ENCODE results near the gene MRPL19. TPM values are rescaled to one million over a fixed set of nuclear protein-coding genes. Genes with fewer than 3 reads are reported as not detected.

MRPL19 gene
- total RNA-seq, 2 donors from 2014 or later, result 13.5 to 22.1 TPM

GRCh38 chr2:75600461-75601011 lies 46.0 kb upstream of the MRPL19 start:
- intact Hi-C loops (cut with DNase I), result no loop called here
- 54 to 55% methylated on average over 4 of the region's 4 CpGs for WGBS, 2 donors
- H3K4me3 ChIP-seq, result no peak overlapping the region
- peak in 2 of 4 donors; percentile 13 to 26 for DNase-seq
- no peaks in the 10 kb centered on the region for H3K9me3 ChIP-seq
- no peak overlapping the region for H3K27ac ChIP-seq
- H3K27me3 ChIP-seq, result no peaks in the 10 kb centered on the region
- TF ChIP-seq POLR2A (IDR thresholded peaks at IDR 0.05) (no peak), CTCF (IDR thresholded peaks at IDR 0.05) (no peak)
- ATAC-seq, result peak; percentile 9
- peaks cover 6% of the 10 kb centered on the region for H3K4me1 ChIP-seq
- H3K36me3 ChIP-seq (replicated peaks in 1 of 2; ENCODE audit: insufficient read depth in 1 of 2, low read depth in 2 of 2), result no peaks in the 10 kb centered on the region

GRCh38 chr2:75602724-75603342 lies 43.8 kb upstream of the MRPL19 start:
- H3K4me1 ChIP-seq, result peaks cover 15% of the 10 kb centered on the region
- no peaks in the 10 kb centered on the region for H3K9me3 ChIP-seq
- H3K36me3 ChIP-seq (replicated peaks in 1 of 2; ENCODE audit: insufficient read depth in 1 of 2, low read depth in 2 of 2), result no peaks in the 10 kb centered on the region
- 73 to 76% methylated on average over 6 of the region's 6 CpGs for WGBS, 2 donors
- no peak for ATAC-seq
- no peaks in the 10 kb centered on the region for H3K27me3 ChIP-seq
- H3K27ac ChIP-seq, result no peak overlapping the region
- no peak overlapping the region for H3K4me3 ChIP-seq
- no peak for TF ChIP-seq POLR2A (IDR thresholded peaks at IDR 0.05)
- intact Hi-C loops (cut with DNase I), result no loop called here
- no peak for DNase-seq

- WGBS, 2 donors, result 75 to 100% methylated on average over 1 of the region's 1 CpG
- TF ChIP-seq POLR2A (IDR thresholded peaks at IDR 0.05), result no peak
- no peak for TF ChIP-seq CTCF (IDR thresholded peaks at IDR 0.05)
- H3K4me1 ChIP-seq, result peaks cover 16% of the 10 kb centered on the region
- no peak overlapping the region for H3K27ac ChIP-seq
- H3K36me3 ChIP-seq (replicated peaks in 1 of 2; ENCODE audit: insufficient read depth in 1 of 2, low read depth in 2 of 2), result no peaks in the 10 kb centered on the region
- DNase-seq (no peak), ATAC-seq (no peak)
- intact Hi-C loops (cut with DNase I), result no loop called here
- no peaks in the 10 kb centered on the region for H3K27me3 ChIP-seq
- H3K9me3 ChIP-seq, result no peaks in the 10 kb centered on the region
- no peak overlapping the region for H3K4me3 ChIP-seq
These were observed 43.1 kb upstream of the MRPL19 start for GRCh38 chr2:75603477-75603876.

GRCh38 chr2:75604484-75604883 lies 42.1 kb upstream of the MRPL19 start:
- Histone ChIP-seq H3K27ac (no peak overlapping the region), H3K27me3 (no peaks in the 10 kb centered on the region), H3K36me3 (replicated peaks in 1 of 2; ENCODE audit: insufficient read depth in 1 of 2, low read depth in 2 of 2) (no peaks in the 10 kb centered on the region), H3K4me1 (peaks cover 21% of the 10 kb centered on the region), H3K9me3 (no peaks in the 10 kb centered on the region), H3K4me3 (no peak overlapping the region)
- WGBS, 2 donors, result 69 to 75% methylated on average over 4 of the region's 4 CpGs
- no peak for TF ChIP-seq CTCF (IDR thresholded peaks at IDR 0.05)
- TF ChIP-seq POLR2A (IDR thresholded peaks at IDR 0.05), result no peak
- ATAC-seq (no peak), DNase-seq (no peak)
- intact Hi-C loops (cut with DNase I), result no loop called here

- 55 to 64% methylated on average over 6 of the region's 6 CpGs for WGBS, 2 donors
- peak; percentile 37 to 65 (median 54) for DNase-seq
- intact Hi-C loops (cut with DNase I), result loop anchor here (5.0 kb wide), 1 partner anchor 44 kb away; the partner anchor contains the start of gene EVA1A
These were observed 40.6 kb upstream of the MRPL19 start for GRCh38 chr2:75605770-75606529.

More at GRCh38 chr2:75605770-75606529, 40.6 kb upstream of the MRPL19 start:
- no peaks in the 10 kb centered on the region for H3K36me3 ChIP-seq (replicated peaks in 1 of 2; ENCODE audit: insufficient read depth in 1 of 2, low read depth in 2 of 2)
- no peaks in the 10 kb centered on the region for H3K27me3 ChIP-seq
- no peaks in the 10 kb centered on the region for H3K9me3 ChIP-seq
- no peak for TF ChIP-seq POLR2A (IDR thresholded peaks at IDR 0.05)
- peak in 4 of 7 experiments; percentile 29 to 51 (median 34) for TF ChIP-seq CTCF (IDR thresholded peaks at IDR 0.05)
- peak overlapping the region in 1 of 4 donors; percentile 5 for H3K27ac ChIP-seq
- ATAC-seq, result peak; percentile 58
- H3K4me3 ChIP-seq, result no peak overlapping the region
- peaks cover 16% of the 10 kb centered on the region for H3K4me1 ChIP-seq
